HG02798 (cell line): ENCODE results near the gene FOXF1.

Source experiments
- ATAC-seq: cut with Tn5 transposase; IDR thresholded peaks from one replicate; pipeline ENCODE4 v1.9.1; 2021; ENCODE audit warnings: mild to moderate bottlenecking; ENCODE audit not compliant: unreplicated experiment, poor library complexity

Gene FOXF1

DNA sequence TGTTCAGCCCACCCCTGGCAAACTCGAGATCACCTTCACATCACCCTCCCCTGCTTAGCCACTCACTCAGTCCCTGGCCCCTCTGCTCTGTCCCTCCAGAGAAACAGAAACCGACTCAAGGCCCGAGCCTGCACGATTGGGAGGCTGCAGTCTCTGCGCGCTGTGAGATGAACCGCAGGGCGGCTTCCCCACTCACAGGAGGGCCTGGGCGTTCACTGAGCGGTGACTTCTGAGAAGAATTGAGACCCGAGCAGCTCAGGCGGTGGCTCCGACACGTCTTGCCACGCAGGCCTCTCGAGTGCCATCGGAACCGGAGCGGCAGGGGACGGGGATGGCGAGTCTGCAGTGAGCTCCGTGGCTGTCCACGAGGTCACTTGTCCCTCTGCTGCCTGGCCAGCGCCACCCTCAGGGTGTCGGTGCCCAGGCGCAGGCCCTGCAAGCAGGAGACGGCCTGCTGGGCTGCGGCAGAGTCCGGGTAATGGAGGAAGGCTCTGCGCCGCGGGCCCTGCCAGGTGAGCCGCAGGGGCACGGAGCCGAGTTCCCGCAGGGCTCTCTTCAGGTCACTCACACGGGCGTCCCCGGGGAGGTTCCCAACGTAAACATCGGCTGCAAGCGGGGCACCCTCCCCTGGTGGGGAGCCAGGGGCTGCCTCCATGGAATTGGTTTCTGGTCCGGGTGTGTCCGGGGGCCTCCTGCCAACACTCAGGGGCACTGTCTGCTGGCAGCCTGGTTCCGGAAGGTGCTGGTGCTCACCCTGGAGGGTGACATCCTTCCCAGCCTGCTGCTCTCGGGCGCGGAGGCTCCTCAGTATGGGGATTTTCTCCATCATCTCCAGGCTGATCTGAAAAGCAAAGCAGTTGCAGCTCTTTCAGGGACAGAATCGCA is 21.6 kb downstream of the FOXF1 start:
- no peak for ATAC-seq

DNA sequence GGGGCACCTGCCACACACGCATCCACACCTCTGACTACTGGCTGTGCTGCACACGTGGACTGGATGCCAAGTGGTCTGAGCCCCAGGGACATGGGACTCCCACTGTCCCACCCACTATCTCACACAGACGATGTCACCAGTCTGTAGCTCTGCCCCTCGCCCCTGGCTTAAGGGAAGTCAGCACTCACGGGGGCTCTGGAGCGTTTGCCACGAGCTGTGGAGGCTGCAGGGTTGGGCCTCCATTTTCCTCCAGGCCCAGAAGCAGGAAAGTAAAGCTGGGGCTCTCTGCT is 22.1 kb downstream of the FOXF1 start:
- ATAC-seq, result no peak

DNA sequence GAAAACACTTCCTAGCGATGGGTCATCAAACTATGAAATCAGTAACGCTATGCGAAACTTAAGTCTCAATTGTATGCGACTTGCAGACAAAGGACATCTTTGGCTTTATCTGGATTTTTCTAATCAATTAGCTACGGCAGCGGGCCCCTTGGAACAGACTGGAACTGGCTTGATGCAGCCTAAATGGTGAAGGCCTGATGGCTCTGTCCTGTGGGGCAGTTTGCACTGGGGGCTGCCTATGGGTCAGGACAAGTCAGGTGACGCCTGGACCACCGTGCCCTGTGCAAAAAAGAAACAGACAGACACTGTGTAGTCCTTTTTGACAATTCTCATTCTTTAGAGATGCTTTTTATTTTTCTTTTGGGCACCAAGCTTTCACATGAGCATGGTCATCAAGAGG is 22.7 kb downstream of the FOXF1 start:
- no peak for ATAC-seq

DNA sequence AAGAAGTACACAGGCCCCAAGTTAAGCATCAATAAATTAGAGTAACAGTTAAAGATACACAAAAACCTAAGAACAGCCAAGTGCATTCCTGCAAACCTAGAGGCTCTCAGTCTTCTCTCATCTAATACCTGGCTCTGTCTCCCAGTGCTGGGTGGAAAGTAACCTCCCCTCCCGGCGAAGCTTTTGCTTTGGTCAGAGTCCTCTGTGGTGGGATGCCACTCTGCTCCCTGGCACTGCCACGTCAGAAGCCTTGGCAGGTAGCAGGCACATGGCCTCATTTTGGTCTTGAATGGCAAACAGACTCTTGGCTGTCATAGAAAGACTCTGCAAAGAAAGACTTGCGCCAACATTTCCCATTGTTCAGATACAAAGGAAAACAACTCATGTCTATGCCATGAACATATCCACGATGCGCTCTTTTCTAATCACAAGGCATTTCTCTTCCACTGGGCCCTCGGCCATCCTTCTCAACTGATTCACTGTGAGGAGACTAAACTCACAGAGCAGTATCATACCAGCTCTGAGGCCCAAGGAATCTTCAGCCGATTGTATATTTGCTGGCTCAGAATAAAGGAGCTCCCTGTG is 23.5 kb downstream of the FOXF1 start:
- no peak for ATAC-seq

DNA sequence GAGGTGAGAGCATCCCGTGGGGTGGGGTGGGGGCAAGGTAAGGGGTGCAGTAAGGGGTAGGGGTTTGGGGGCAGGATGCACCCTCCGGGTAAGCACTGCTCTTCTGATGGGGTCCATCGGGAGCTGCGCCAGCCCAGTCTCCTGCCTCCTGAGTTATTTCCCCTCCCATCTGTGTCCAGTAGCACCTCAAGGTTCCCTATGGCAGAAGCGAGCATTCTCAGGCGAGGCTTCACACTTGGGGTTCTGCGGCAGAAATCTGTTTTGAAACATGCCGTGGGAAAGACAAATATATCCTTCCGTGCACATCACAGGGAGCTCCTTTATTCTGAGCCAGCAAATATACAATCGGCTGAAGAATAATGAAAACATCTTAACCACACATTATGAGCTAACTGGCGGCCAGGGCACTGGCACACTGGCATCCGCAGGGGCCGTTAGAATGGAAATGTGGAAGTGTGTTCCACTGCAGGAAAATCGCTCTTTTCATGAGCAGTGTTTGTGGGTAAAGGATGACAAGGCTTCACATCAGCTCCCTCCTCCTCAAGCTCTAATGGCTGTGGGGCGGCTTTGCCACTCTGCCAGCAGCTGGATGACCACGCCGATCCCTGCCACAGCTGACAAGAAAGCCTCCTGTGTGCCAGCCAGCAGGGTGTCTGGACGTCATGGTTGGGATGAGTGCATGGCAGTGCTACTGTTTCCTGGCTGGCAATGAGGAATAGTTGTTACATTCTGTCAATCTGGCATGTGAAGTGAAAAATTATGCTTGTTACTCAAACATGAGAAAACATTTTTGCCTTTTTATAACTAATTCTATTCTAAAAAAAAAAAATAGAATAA is 24.7 kb downstream of the FOXF1 start:
- ATAC-seq, result no peak

DNA sequence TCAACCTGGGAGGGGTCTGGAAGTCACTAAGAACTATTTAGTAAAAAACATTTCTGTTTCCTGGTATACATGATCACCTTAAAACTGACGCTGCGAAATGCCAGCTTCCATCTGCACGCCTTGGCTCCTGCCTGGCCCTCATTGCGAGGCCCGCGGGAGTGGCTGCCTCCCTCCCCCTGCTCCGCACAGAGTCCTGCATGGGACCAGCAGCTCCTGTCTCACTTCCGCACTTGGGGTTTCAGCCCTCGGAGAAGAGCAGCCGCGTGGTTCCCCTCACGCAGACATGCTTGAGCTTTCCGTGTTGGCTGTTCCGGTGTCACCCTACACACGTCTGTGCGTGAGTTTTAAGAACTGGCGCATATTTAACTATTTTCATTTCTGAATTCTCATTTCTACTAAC is 26.3 kb downstream of the FOXF1 start:
- ATAC-seq, result no peak

DNA sequence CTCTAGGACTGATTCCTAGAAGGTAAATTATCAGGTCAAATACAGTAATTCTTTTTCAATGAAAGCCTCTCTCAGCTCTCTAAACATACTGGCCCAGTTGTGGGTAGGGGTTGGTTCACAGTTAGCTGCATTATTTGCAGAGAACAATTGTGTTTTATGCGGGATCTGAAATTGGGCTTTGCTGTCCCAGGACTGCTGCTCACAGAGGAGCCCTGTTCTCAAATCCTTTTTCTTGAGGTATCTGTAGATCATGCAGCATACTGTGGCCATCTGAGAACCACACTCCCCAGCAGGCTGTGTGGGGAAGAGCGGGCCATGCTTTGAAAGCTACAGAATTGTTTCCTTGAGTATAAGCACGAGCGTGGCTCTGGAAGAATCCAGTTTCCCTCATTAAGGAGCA is 27.2 kb downstream of the FOXF1 start:
- ATAC-seq, result no peak

DNA sequence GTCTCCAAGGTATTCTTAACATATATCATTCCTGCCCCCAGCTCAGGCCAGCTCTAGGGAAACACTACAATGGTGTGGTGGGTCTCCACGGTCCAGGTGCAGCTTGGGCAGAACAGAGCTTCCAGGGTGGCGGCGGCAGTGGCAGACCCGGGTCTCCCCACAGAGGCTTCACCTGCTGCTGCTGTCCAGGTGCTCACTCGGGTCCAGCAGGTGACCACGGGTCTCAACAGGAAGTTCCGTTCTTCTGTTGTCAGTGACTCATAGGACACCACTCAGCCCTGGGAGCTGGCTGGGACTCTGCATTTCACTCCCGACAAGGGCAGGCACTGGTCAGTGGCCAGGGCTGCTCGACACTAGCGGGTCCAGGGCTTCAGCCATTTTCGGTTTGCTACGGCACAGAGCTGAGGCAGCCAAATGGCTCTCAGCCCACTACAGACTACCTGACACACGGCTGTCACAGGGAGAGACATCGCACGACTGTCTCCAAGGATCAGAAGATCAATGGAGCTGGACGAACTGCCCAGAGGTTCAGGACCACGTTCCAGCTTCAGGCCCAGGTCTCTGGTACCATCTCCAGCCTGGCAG is 28.0 kb downstream of the FOXF1 start:
- no peak for ATAC-seq

DNA sequence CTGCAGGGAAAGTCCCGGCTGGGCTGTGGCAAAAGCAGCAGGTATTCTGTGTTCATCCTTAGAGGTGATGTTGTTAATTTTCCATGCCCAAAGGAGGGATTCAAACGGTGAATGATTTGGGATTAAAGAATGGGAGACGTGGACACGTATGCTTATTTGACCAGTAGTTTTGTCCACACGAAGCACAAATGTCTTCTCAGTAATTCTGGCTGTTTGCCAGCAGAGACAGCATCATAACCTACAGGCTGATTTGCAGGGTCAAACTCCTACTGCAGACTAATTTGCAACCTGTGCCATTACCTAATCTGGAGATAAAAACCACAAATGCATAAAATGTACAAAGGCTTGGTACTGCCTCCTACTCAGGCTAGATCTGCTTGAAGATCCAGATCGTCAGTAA is 30.6 kb downstream of the FOXF1 start:
- no peak for ATAC-seq

DNA sequence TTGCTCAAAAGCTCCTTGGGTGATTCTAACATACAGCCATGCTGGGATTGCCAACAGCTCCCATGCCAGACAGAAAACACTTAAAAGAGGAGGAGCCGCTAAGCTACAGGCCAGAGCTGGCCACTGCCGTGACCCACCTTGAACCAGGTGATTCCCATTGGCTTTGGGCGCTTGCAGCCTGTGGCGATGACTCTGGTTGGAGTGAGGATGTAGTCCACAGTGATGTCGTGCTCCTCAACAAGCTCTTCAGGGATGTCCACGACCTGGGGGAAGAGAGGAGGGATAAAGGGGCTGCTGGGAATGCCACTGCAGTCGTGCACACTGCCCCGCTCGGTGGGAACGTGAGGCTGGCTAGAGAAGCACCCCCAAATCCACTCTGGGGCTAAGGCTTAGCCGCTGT is 31.2 kb downstream of the FOXF1 start:
- no peak for ATAC-seq

DNA sequence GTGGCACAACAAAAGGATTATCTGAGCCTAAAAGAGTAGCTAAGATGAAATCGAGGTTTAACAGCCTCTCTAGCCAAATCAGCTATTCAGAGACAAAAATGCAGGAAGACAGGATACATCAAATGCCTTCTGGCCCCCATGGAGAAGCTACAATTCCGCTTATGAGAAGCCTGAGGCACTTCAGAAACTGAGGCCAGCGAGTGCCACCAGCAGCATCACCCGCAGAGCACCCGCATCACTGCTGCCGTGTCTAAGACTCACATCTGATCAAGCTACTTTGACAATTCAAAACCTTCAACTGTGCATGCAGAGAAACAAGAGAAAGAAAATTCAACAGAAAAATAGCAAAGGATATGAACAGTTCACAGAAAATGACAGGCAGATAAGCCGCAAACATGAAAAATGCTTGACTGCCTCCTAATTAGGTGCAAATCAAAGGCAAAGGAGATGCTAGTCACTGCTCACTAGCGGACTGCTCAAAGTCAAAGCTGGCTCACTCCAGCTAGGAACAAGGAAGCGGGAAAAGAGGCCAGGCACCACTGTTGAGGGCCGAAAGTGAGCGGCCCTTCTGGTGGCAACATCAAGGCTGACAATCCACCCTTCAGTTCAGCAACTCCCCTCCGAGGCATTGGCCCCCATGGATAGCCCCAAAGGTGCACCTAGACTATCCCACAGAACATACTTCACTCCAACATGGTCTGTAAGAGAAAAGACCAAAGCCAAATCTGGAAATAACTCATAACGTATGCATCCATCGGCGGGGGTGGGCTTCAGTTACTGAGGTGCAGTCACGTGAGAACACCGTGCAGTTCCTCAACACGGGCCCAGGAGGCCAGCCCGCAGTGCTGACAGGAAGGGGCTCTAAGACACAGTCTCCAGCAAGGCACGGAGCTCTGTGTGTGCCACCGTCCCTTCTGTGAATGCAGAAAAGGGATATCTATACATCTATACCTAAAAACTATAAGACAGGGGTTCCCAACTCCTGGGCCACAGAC is 32.7 kb downstream of the FOXF1 start:
- no peak for ATAC-seq

DNA sequence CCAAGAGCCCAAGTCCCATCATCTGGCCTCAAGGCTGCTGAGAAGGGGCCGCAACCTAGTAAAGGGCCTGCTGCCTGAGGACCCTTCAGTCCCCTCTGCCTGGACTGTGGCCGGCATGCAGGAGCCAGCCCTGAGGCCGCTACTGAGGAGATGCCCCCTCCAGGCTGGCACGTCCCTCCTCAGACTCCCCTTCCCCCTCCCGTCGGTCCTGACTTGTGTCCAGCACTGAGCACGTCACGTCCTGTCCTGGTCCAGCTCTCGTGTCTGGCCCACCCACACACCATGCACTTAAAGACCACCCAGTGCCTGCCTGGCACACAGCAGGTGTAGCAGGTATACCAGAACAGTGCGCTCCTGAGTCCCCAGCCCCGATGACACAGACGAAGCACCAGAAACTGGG is 35.2 kb downstream of the FOXF1 start:
- ATAC-seq, result no peak

DNA sequence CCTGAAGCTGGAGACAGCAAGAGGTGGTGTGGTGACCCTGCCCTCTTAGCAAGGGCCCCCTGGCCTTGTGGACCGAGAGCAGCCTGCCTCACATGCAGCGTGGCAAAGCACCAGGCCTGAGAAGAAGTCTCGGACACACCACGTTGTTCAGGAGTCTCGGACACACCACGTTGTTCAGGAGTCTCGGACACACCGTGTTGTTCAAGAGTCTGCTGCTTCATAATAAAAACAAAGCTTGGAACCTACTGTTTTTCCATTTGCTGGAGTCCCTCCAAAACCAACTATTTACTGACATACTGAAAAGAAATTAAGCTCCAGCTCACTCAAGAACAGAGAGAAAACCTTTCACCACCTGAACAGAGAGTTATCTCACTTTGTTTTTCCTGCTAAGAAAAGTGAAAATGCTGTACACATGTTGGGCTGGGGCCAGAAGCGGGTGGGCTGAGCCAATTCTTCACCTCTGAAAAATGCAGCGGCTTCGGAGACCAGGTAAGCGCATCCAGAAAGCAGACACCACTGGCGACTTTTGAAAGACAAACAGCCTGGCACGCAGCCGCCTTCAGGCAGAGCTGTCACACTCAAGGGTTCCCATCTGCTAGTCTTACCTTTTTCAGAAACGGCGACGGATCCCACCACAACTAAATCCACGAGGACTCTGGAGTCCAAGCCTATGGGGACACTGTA is 35.8 kb downstream of the FOXF1 start:
- no peak for ATAC-seq

DNA sequence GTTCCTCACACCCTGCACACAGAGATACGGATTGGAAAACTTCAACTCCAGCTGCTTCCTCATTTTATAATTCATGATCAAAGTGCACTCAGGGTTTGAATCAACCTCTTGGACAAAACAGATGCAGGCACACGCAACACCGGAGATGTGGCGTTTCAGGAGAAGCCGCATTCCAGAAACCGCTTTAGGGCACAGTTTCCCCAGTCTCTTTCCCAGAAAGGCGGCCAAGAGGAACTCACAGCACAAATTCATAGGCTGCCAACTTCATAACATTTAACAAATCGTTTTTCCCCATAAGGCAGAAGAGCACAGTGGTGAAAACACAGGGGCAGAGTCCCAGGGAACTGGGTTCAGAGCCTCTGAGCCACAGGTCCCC is 36.3 kb downstream of the FOXF1 start:
- no peak for ATAC-seq

DNA sequence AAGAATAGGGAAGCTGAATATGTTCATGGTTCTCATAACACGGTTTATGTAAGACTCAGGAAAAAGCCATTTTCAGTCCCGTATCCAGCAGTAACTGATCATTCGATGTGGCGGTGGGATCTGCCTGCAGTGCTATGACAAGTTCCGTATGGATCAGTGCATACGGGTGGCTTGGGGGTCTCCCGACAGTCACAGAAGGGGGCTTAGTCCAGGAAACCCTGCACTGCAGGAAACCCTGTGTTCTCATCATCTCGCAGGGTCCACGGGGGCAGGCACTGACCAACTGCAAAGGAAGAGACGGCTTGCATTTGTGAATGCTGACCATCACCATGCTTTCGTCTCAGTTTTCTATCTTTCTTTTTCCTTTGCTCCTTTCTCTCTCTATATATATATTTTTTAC is 37.0 kb downstream of the FOXF1 start:
- ATAC-seq, result no peak

DNA sequence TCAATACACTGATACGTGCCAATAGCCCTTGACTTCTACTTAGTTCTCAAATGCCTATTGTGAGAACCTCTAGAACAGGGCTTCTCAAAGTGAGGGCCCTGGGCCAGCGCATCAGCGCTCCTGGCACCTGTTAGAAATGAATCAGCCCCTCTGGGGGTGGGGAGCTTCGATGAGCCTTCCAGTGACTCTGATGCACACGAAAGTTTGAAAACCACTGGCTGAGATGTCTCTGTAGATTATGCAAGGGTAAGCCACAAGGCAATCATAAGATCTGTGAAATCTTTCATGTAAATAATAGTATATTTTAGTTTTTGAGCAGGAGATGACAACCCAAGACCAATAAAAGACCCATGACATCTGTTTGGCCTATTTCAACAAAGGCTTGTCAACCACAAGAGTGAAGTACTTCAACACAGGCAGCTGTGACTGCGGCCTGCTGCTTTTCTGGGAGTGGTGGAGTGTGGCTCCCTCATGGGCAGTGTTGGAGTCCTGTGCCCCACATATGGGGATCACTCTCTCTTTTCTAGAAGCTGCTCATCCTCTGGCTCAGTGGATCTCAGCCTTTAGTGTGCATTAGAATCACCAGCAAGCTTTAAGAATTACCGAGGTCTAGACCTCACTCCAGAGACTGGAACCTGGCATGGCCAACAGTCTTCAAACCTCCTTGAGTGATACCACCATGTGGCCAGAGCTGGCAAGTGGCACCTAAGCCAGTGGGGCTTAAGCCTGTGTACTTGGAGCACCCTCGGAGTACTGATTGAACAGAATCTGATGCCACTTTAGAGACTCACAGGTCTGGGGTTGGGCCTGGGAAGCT is 39.0 kb downstream of the FOXF1 start:
- ATAC-seq, result no peak

DNA sequence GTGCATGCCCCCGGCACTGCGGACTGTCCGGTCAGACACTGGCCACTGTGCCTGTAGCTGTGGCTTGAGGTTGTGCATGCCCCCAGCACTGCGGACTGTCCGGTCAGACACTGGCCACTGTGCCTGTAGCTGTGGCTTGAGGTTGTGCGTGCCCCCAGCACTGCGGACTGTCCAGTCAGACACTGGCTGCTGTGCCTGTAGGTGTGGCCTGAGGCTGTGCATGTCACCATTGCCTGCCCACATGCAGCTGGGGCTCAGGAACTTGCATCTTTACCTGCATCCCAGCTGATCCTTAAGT is 39.5 kb downstream of the FOXF1 start:
- no peak for ATAC-seq

DNA sequence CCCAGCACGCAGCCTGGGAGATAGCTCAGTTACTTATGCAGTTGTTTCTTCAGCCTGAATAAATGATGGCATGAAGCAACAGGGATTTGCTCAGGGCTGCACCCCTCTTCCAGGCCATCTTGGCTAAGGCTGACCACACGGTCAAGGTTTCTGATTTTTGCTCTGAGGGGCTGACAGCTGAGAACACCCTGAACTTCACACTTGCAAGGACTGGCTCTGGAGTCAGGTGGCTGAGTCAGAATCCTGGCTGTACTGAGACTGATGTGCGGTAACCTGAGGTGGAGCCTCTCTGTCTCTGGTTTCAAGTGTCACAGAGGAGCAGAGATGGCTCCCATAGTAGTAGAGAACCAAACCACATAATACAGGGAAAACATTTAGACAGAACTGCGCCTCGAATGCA is 40.0 kb downstream of the FOXF1 start:
- no peak for ATAC-seq

DNA sequence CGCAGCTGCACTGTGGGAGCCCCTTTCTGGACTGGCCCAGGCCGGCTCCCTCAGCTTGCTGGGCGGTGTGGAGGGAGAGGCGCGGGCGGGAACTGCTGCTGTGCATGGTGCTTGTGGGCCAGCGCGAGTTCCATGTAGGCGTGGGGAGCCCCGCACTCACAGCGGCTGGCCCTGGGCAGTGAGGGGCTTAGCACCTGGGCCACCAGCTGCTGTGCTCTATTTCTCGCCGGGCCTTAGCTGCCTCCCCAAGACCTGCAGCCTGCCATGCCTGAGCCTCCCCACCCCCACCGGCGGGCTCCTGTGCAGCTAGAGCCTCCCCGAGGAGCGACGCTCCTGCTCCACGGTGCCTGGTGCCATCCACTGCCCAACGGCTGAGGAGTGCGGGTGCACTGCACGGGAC is 43.0 kb downstream of the FOXF1 start:
- no peak for ATAC-seq
